Measurements from ENCODE around the gene SMG6.

The SMG6 gene

GRCh38 chr17:2040942-2041560 lies 262.5 kb downstream of the SMG6 start:
- H3K4me1 ChIP-seq (ENCODE audit: control insufficient read depth, insufficient read depth, low read length), result peaks cover 6% of the 10 kb centered on the region
- H3K9me3 ChIP-seq (ENCODE audit: control insufficient read depth, insufficient read depth, low read depth, low read length), result no peaks in the 10 kb centered on the region
- TF ChIP-seq HOXA7 (CRISPR knock-in tag; IDR thresholded peaks at IDR 0.05; ENCODE audit: borderline replicate concordance) (no peak), ZNF398 (tag by site-specific recombination; IDR thresholded peaks at IDR 0.05) (0 out of 2 replicates have a peak, but pooled peaks have one; percentile 15)
- ChIA-PET POLR2A (interaction anchor here (1.2 to 1.6 kb wide), 3 partner anchors 16 to 324 kb away, joined by 4 to 7 read pairs (median 5); partner anchors contain the start of gene RTN4RL1), CTCF (interaction anchor here (0.6 to 1.9 kb wide), 12 partner anchors 10 to 467 kb away, joined by 3 to 13 read pairs (median 4); partner anchors contain the start of gene RTN4RL1)
- no peak overlapping the region for H3K27ac ChIP-seq (ENCODE audit: extremely low read depth, low read depth, low read length)
- H3K36me3 ChIP-seq (ENCODE audit: control insufficient read depth in 2 of 2, insufficient read depth in 1 of 2, low read length in 2 of 2), result peaks cover 14 to 68% of the 10 kb centered on the region in 2 experiments
- H3K4me3 ChIP-seq (ENCODE audit: low read depth, low read length), result peak overlapping the region; percentile 70

GRCh38 chr17:2040219-2040827 lies 263.3 kb downstream of the SMG6 start:
- H3K4me3 ChIP-seq (ENCODE audit: low read depth, low read length), result no peak overlapping the region
- peak; percentile 29; the same call in 1 of the 2 replicates for TF ChIP-seq GLIS1 (tag by site-specific recombination; IDR thresholded peaks at IDR 0.05)
- no peak for TF ChIP-seq ZNF398 (tag by site-specific recombination; IDR thresholded peaks at IDR 0.05)
- H3K9me3 ChIP-seq (ENCODE audit: control insufficient read depth, insufficient read depth, low read depth, low read length), result no peaks in the 10 kb centered on the region
- H3K36me3 ChIP-seq (ENCODE audit: control insufficient read depth in 2 of 2, insufficient read depth in 1 of 2, low read length in 2 of 2), result peaks cover 14 to 75% of the 10 kb centered on the region in 2 experiments
- CTCF ChIA-PET, result interaction anchor here (0.6 to 1.9 kb wide), 9 partner anchors 9 to 466 kb away, joined by 3 to 13 read pairs (median 5); partner anchors contain the start of gene RTN4RL1
- POLR2A ChIA-PET, result interaction anchor here (1.5 kb wide), 1 partner anchor 324 kb away, joined by 4 read pairs; no protein-coding TSS in a partner anchor
- H3K27ac ChIP-seq (ENCODE audit: extremely low read depth, low read depth, low read length), result no peak overlapping the region
- H3K4me1 ChIP-seq (ENCODE audit: control insufficient read depth, insufficient read depth, low read length), result peaks cover 6% of the 10 kb centered on the region

GRCh38 chr17:2037155-2037554 lies 266.4 kb downstream of the SMG6 start:
- Histone ChIP-seq H3K36me3 (ENCODE audit: control insufficient read depth in 2 of 2, insufficient read depth in 1 of 2, low read length in 2 of 2) (peaks cover 0 to 64% of the 10 kb centered on the region in 2 experiments; a peak in 2 of 3 replicates), H3K4me3 (ENCODE audit: low read depth, low read length) (no peak overlapping the region), H3K27ac (ENCODE audit: extremely low read depth, low read depth, low read length) (no peak overlapping the region), H3K9me3 (ENCODE audit: control insufficient read depth, insufficient read depth, low read depth, low read length) (no peaks in the 10 kb centered on the region), H3K4me1 (ENCODE audit: control insufficient read depth, insufficient read depth, low read length) (no peaks in the 10 kb centered on the region)
- TF ChIP-seq INSM2 (tag by site-specific recombination; IDR thresholded peaks at IDR 0.05), result no peak
- no peak for TF ChIP-seq ZNF791 (tag by site-specific recombination; IDR thresholded peaks at IDR 0.05)
- no peak for TF ChIP-seq ZNF157 (tag by site-specific recombination; IDR thresholded peaks at IDR 0.05)
- TF ChIP-seq PRDM6 (tag by site-specific recombination; IDR thresholded peaks at IDR 0.05), result no peak
- TF ChIP-seq ZSCAN18 (tag by site-specific recombination; IDR thresholded peaks at IDR 0.05), result no peak
- no peak for TF ChIP-seq ZNF341 (tag by site-specific recombination; IDR thresholded peaks at IDR 0.05; ENCODE audit: low read depth)
- TF ChIP-seq ZNF677 (tag by site-specific recombination; IDR thresholded peaks at IDR 0.05), result no peak
- POLR2A ChIA-PET, result interaction anchor here (1.6 kb wide), 1 partner anchor 321 kb away, joined by 3 read pairs; no protein-coding TSS in a partner anchor
- CTCF ChIA-PET, result interaction anchor here (0.8 to 2.2 kb wide), 3 partner anchors 11 to 155 kb away, joined by 3 to 11 read pairs (median 4); no protein-coding TSS in a partner anchor
